OCI-LY3 (cell line): Measurements from ENCODE around the gene CDK19.

Source experiments
- EZH2phosphoT487 ChIP-seq: fragments of 200-600 bp; shearing (Covaris generic); IDR thresholded peaks from 2 replicates; pipeline ENCODE4 v1.6.1; 2018; ENCODE audit warnings: antibody characterized with exemption, mixed run types, low read depth
- TF ChIP-seq, protein P1 (sequence below): fragments of 200-600, 300-600 bp; sonication (generic); IDR thresholded peaks from 2 replicates; pipeline ENCODE4 v1.5.1; 2014; ENCODE audit warnings: antibody characterized with exemption, low read length, low read depth

DNA sequence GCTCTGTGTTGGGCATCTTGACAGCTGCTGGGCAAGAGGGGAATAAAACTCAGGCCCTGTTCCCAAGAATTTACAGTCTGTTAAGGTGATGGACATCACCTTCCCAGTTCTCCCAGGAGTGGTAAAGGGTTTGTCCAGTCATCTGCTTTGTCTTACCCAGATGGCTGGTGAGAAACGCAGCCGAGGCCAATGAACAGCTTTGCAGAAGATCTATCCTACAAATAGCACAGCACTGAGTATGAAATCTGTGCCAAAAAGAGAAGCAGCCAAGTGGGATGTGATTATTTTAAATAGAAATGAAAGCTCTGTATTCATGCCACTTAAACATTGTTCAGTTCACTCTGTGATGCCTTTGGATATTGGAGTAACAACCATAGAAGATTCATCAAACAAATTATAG is 206.2 kb downstream of the CDK19 start:
- TF ChIP-seq, protein P1, sequence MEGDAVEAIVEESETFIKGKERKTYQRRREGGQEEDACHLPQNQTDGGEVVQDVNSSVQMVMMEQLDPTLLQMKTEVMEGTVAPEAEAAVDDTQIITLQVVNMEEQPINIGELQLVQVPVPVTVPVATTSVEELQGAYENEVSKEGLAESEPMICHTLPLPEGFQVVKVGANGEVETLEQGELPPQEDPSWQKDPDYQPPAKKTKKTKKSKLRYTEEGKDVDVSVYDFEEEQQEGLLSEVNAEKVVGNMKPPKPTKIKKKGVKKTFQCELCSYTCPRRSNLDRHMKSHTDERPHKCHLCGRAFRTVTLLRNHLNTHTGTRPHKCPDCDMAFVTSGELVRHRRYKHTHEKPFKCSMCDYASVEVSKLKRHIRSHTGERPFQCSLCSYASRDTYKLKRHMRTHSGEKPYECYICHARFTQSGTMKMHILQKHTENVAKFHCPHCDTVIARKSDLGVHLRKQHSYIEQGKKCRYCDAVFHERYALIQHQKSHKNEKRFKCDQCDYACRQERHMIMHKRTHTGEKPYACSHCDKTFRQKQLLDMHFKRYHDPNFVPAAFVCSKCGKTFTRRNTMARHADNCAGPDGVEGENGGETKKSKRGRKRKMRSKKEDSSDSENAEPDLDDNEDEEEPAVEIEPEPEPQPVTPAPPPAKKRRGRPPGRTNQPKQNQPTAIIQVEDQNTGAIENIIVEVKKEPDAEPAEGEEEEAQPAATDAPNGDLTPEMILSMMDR, result no peak
- no peak for TF ChIP-seq EZH2phosphoT487
